Measurements from ENCODE around the gene PDZK1.
"Not testable (repeated sequence)": the region's sequence is repeated elsewhere in the genome, so short reads cannot be mapped to it uniquely, and the experiment has no call there.

Gene PDZK1

DNA sequence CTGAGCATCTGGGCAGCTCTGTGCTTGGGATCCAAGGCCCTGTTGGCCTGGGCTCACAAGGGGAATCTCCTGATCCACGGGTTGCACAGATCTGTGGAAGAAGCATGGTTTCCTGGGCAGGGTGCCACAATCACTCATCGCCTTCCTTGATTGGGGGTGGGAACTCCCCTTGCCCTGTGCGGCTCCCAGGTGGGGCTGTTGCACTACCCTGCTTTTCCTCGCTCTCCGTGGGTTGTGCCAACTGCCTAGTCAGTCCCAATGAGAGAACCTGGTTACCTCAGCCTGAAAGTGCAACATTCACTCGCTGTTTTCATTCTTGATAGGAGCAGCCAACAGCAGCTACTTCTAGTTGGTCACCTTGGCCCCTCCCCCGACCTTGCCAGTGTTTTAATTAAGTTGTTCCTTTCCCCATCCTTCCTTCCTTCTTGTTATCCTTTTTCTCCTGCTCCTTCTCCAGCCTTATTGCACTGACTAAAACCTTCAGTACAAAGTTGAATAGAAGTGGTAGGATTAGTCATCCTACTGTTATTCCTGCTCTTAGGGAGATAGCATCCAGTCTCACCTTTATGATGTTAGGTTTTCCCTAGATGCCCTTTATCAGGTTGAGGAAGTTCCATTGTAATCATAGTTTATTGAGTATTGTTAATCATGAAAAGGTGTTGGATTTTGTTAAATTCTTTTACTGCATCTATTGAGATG is 50.8 kb downstream of the PDZK1 start:
- DNase-seq (ENCODE audit: low read depth in 2 of 2): not testable (repeated sequence)

DNA sequence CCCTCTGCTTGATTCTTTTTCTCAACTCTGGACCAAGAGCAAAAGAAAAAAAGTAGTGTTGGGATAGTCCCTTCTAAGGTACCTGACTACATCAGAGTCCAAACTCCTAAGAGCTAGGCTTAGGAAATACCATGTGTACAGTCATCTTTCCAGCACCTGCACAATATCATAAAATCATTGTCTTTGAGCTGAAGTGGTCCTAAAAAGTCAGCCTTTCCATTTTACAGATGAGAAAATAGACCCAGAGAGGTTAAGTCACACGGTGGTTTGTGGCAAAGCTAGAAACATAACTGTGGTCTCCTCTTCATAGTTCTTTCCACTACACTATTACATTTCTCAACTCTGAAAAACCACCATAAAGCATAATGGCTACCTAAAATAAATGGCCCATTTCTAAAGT is 63.2 kb downstream of the PDZK1 start:
- DNase-seq (ENCODE audit: low read depth in 2 of 2): not testable (repeated sequence)

DNA sequence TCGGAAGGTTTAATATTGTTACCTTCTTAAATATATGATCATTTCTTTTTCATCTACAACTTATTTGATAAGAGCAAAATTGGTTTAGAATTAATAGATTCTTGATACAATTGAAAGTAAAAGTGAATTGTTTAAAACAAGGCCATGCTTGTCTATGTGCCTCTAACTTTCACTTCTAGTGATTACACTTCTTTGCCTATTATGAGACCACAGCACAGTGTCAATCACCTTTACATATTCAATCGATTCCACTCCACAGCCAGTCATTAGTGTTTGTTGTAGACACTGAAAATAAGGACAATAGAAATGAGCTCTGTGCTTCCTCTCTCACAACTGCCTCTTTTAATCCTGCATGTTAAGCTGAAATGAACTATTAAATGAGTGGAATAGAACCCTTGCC is 65.3 kb downstream of the PDZK1 start:
- DNase-seq (ENCODE audit: low read depth in 2 of 2): not testable (repeated sequence)

DNA sequence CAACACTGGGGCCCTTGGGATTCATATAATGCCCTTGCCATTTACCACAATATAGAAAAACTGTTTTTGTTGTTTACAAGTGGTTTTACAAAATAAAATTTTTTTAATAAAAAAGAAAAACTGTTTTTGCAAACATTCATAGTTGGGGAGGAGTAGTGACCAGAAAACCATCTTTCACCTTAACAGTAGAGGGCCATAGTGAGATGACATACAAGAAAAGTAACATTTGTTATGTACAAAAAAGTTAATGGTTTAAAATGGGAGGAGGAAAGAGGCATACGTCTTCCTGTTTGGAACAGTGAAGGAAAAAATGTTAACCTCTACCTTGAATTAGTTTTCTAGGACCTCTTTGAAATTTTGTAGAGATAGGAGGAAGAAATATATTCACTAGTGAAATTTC is 70.9 kb downstream of the PDZK1 start:
- not testable (repeated sequence) for DNase-seq (ENCODE audit: low read depth in 2 of 2)

DNA sequence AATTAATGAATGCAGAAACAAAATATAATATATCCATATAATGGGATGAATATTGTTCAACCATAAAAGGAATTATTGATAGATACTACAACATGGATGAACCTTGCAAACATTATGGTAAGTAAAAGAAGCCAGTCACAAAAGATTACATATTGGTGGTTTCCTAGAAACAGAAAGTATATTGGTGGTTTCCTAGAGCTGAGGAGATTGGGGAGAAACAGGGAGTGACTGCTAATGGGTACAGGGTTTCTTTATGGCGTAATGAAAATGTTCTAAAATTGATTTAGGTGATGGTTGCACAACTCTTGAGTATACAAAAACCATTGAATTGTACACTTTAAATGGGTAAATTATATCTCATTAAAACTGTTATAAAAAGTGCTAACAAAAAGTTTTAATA is 85.0 kb downstream of the PDZK1 start:
- not testable (repeated sequence) for DNase-seq (ENCODE audit: low read depth in 2 of 2)
